Measurements from ENCODE around the gene MCF2L.

The MCF2L gene

GRCh38 chr13:113035213-113035800 lies 66.3 kb downstream of the MCF2L start:
- no peak for DNase-seq

DNA sequence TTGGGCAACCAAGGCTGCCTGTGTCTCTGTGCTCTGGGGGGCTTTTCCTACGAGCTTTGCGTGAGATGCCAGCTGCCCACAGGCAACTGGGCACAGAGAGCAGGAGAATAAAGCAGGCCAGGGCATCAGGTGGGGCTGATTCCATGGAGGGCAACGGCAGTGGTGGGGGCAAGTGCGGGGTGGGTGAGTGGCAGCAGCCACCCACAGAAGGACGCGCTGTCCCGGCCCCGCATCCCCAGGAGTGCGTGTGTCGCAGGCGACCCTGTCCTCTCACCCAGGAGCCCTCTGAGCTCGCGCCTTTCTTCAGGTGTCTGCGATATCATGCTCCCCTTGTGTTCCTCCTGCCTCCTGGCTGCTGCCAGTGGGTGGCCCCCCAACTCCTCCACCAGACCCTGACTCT lies 67.4 kb downstream of the MCF2L start:
- DNase-seq, result no peak

GRCh38 chr13:113040031-113040430 lies 71.0 kb downstream of the MCF2L start:
- DNase-seq, result no peak

DNA sequence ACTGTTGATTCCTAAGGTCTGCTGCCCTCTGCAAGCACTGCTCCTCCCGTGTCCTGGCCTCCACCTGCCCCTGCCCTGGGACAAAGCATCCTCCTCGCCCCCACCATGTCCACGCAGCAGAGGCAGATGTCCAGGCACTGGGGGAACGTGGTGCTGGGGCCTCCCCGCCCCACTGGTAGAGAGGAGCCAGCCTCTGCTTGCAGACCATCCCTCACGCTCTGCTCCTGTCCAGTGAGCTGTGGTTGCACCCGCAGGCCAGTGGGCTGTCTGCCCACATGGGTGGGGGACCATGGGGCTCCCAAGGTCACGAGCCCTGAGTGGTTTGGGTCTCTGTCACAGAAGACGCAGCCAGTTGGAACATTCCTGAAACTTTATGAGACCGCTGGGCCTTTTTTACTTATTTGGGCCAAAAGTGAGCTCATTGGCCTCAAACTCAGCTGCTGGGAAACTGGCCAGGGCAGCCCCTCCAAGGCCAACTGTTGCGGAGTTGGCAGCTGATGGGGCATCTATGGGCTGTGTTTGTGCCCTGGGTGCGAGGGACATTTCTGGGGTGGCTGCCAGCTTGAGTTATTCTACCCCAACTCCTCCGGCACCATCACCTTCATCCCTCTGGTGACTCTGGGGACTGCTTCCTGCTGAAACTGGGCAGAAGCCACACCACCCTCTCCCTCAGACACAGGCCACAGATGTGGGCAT lies 71.7 kb downstream of the MCF2L start:
- DNase-seq, result no peak

DNA sequence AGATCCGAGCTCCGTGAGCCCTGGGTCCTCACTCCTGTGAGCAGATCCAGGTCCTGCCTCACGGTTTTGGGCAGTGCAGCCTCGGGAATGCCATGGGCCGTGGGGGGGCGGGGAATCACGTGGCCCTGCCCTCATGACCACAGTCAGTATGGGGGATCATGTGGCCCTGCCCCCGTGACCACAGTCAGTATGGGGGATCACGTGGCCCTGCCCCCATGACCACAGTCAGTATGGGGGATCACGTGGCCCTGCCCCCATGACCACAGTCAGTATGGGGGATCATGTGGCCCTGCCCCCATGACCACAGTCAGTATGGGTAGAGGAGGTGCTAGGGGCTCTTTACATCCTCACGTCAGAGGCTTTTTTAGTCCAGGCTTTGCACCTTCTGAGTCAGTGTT lies 72.3 kb downstream of the MCF2L start:
- no peak for DNase-seq

DNA sequence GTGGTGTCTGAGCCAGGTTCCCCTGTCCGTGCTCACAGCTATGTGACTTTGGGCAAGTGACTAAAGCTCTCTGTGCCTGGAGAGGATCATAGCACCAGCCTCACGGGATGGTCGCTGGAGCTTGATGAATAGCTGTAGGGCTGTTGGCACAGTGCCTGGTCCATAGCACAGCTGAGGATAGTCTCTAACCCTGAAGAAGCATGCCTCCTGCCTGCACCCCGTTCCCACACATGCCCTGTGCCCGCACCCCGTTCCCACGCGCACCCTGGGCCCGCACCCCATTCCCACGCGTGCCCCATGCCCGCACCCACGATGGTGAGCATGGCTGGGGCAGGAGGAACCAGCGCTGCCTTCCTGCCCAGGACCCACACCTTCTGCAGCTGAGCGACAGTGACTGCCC lies 72.9 kb downstream of the MCF2L start:
- no peak for DNase-seq

DNA sequence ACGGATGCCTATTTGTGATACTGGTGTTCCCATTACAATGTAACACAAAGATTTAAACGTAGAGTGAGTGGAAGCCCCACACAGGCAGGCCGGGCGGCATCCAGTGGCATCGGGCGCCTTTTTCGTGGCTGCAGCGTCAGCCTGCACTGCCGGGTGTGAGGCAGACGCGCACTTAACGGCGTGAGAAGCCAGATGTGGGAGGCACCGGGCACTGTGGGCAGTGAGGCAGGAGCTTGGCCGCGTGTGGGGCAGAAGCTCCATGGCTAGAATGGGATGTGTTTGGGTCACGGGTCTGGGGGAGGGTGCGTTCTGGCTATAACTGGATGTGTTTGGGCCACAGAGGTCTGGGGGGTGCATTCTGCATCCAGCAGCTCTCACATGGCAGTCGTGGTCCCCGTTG lies 73.4 kb downstream of the MCF2L start:
- no peak for DNase-seq

GRCh38 chr13:113043001-113043630 lies 74.1 kb downstream of the MCF2L start:
- DNase-seq, result no peak

DNA sequence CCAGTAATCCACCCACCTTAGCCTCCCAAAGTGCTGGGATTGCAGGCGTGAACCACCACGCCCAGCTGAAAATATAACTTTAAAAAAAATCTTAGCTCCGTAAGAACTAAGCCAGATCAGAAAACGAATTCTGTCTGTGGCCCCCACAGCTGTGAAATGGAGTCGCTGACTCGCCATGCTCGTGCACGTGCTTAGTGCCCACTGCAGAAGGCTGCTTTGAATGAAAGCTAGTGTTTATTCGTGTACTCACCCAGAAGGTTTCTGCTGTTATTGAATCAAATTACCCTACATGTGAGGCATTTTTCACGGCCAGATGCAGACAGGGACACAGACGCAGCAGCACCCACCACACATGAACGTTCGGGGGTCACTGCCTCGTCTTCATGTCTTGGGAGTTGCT lies 74.9 kb downstream of the MCF2L start:
- no peak for DNase-seq

GRCh38 chr13:113044391-113045114 lies 75.5 kb downstream of the MCF2L start:
- peak; percentile 58 for DNase-seq

- no peak for DNase-seq
Measured at GRCh38 chr13:113045251-113046127, 76.5 kb downstream of the MCF2L start.

- no peak for DNase-seq
Measured at GRCh38 chr13:113046128-113046882, 77.3 kb downstream of the MCF2L start.

- DNase-seq, result no peak
Measured at GRCh38 chr13:113046883-113047244, 77.8 kb downstream of the MCF2L start.

- no peak for DNase-seq
Measured at GRCh38 chr13:113047587-113047986, 78.6 kb downstream of the MCF2L start.

DNA sequence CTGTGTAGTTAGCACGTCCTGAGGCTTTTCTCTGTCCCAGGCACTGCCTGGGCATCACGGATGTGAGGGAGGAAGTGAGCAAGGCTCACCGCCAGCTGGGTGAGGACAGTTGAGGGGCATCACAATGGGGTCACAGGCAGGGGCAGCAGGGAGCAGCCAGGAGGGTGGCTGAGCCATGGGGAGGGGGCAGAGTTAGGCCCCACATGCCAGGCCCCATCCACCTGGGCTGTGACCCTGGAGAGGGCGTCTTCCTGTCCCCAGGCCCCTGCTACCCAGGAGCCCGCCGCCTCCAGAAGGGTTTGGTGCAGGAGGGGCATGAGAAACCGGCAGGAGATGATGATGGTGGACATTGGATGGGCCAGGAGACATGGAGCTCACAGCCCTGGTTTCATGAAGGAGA lies 79.8 kb downstream of the MCF2L start:
- no peak for DNase-seq

DNA sequence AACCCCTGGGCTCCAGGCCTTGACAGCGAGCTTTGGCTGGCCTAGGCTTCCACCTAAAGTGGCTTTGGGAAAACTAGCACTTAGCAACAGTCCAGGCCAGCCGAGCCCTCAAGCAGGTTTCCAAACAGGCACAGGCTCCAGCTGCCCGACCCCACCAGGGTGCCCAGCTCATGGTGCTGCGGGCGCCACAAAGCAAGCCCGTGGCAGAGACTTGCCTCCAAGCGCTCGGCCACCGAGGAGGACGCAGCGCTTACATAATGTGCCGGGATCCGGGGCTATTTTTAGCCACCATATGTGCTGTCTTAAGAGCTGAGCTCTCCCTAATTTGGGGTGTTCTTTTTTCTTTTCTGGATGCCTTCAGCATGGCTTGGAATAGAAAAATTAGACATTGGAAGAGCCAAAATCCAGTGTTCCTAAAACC lies 80.5 kb downstream of the MCF2L start:
- DNase-seq, result no peak

DNA sequence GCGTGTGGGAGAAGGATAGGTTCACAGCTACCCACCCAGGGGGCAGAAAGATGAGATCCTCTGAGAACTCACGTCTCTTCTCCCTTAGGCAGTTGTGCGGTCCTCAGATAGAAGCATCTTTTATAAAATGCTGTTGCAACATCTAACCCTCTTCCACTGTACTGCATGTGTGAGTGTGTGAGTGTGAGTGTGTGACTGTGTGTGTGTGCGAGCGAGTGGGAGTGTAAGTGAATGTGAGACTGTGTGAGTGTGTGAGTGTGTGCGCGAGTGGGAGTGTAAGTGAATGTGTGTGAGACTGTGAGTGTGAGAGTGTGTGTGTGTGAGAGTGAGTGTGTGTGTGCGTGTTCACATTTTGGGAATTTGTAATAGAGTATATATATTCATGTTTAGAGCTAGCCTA lies 81.0 kb downstream of the MCF2L start:
- DNase-seq, result no peak

DNA sequence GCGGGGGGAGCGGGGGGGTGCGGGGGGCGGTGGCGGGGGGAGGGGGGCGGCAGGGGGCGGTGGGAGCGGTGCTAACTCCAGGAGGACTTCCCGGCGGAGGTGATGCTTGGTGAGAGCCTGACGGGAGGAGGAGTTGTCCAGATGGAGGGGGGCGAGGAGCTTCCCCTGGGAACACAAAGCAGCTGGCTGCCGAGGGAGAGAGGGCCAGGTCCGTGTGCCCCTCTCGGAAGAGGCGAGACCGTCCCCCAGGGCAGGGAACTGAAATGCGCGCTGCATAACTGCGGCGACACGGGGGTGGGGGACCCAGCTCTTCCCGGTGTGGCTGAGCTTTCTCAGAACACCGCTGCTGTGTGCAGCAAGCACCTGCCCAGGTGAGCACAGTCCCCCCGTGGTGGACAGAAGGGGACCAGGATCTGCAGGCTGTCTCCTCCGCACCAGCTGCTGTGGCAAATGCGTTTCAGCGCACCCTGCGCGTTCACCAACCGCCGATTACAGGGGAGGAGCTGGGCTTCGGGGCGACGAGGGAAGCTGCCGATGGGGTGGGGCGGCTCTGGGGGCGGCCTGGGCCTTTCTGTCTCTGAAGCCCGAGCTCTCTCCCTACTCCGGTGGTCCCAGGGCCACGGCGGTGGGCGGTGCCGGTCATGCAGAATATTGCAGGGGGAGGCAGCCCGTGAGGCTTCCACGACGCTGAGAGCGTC lies 81.9 kb downstream of the MCF2L start:
- DNase-seq, result no peak

DNA sequence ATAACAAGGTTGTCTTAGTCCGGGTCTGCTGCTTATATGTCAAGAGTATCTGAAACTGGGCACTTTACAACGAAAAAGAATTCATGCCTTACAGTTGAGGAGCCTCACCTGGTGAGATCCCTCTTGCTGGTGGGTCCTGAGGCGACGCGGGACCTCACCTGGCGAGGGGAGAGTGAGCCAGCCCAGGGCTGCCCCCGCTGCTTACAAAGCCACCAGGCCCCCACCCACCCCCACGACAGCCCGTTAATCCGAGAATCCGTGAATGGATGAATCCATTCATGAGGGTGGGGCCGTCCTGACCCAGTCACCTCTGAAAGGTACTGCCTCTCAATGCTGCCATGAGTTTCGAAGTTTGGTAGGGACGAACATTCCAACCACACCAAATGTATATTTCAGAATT lies 82.6 kb downstream of the MCF2L start:
- DNase-seq, result no peak

GRCh38 chr13:113052206-113052605 lies 83.2 kb downstream of the MCF2L start:
- DNase-seq, result no peak

DNA sequence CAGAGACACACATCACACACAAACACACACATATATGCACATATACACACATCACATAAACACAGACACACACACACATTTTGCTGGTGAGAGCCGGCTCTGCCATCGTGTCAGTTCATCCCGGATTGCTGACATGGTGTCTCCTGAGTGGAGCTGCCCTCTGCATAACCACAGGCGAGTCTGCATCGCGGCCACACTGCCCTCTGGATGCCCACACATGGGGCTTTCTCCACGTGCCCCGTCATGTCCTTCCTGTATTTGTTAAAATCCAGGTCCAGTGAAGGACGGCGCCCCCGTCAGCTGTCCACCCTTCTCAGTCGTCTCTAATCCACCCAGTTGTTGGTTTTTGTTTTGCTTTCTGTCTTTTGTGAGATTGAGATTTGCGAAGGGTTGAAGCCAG lies 84.0 kb downstream of the MCF2L start:
- no peak for DNase-seq

GRCh38 chr13:113053376-113053775 lies 84.4 kb downstream of the MCF2L start:
- no peak for DNase-seq

All from NCI-H1694 treated with DMSO at 0.1 percent for 48 hours (cell line).